B cell (primary cell): ENCODE data around the gene TP63. TPM values are rescaled to one million over a fixed set of nuclear protein-coding genes. Genes with fewer than 3 reads are reported as not detected.

ENCODE experiments used
- ATAC-seq: fragments of 200-7000 bp; cut with Tn5 transposase; one replicate; pipeline ENCODE4 v1.10.0; 2021; ENCODE audit warnings: low read depth, mild to moderate bottlenecking, moderate number of reproducible peaks, moderate library complexity
- CTCF ChIA-PET: fragments of 350-600 bp; sonication (Branson Sonifier 250); formaldehyde crosslinking; loops from one replicate; lab custom pipeline; 2021; ENCODE audit warnings: antibody characterized with exemption, inconsistent platforms; lab: Charles Lee
- POLR2A ChIA-PET: fragments of 350-600 bp; sonication (Branson Sonifier 250); formaldehyde crosslinking; loops from one replicate; lab custom pipeline; 2021; ENCODE audit warnings: antibody characterized with exemption; lab: Charles Lee
- DNase-seq: peaks from one replicate; pipeline ENCODE4 v3.0.0; 2013
- H2AFZ ChIP-seq: 2 replicates; pipeline ENCODE4 v1.6.1; 2012; ENCODE audit warnings: mild to moderate bottlenecking, low read depth, low read length; ENCODE audit not compliant: insufficient read depth, poor library complexity, severe bottlenecking
- H3K27ac ChIP-seq, 2 donors: 1 replicate in 1 of 2; 2 replicates in 1 of 2; pipeline ENCODE4 v1.5.1; 2012 to 2013; ENCODE audit warnings: low read length in 2 of 2, mild to moderate bottlenecking in 2 of 2, moderate library complexity in 1 of 2
- H3K27me3 ChIP-seq, 4 experiments: fragments of 200-600 bp in 1 of 4; sonication (generic) in 1 of 4; replicated peaks in 1 of 4; 1 replicate in 2 of 4; 2 replicates in 2 of 4; pipeline versions ENCODE4 v1.6.1 to v1.7.0; 2013 to 2016; ENCODE audit warnings: low read length in 3 of 4, mild to moderate bottlenecking in 2 of 4, mixed read lengths in 1 of 4, moderate library complexity in 1 of 4; ENCODE audit not compliant: insufficient read depth in 4 of 4, control insufficient read depth in 3 of 4; ENCODE audit errors: control extremely low read depth in 1 of 4
- H3K36me3 ChIP-seq, 2 experiments: replicated peaks in 1 of 2; 1 replicate in 1 of 2; 2 replicates in 1 of 2; pipeline versions ENCODE4 v1.6.1 to v1.7.1; 2013; ENCODE audit warnings: low read length in 1 of 2; ENCODE audit not compliant: insufficient read depth in 2 of 2, control insufficient read depth in 1 of 2; ENCODE audit errors: control extremely low read depth in 1 of 2, extremely low read depth in 1 of 2
- H3K4me1 ChIP-seq, 2 donors: fragments of 200-600 bp in 1 of 2; sonication (generic) in 1 of 2; 1 replicate in 1 of 2; 2 replicates in 1 of 2; pipeline versions ENCODE4 v1.5.1 to v1.6.1; 2013 to 2017; ENCODE audit warnings: low read length in 2 of 2; ENCODE audit not compliant: control insufficient read depth in 2 of 2, insufficient read depth in 2 of 2
- H3K4me2 ChIP-seq: replicated peaks from 2 replicates; pipeline ENCODE3; 2012; ENCODE audit warnings: mild to moderate bottlenecking, low read depth, low read length; ENCODE audit not compliant: poor library complexity, severe bottlenecking
- H3K4me3 ChIP-seq, 5 experiments: fragments of 200-600 bp in 1 of 5; sonication (generic) in 1 of 5; 1 replicate in 3 of 5; 2 replicates in 2 of 5; pipeline versions ENCODE4 v1.5.1 to v1.7.0; 2011 to 2016; ENCODE audit warnings: low read length in 4 of 5, mild to moderate bottlenecking in 4 of 5, low read depth in 2 of 5, control low read depth in 1 of 5, moderate library complexity in 1 of 5; ENCODE audit not compliant: insufficient read depth in 1 of 5; ENCODE audit errors: control extremely low read depth in 1 of 5, extremely low read depth in 1 of 5
- H3K79me2 ChIP-seq: fragments of 200-600 bp; sonication (generic); one replicate; pipeline ENCODE4 v1.6.0; 2016; ENCODE audit warnings: low read length; ENCODE audit not compliant: control insufficient read depth, insufficient read depth
- H3K9ac ChIP-seq: fragments of 200-600 bp; sonication (generic); 2 replicates; pipeline ENCODE4 v1.6.1; 2017; ENCODE audit warnings: mild to moderate bottlenecking, low read length, moderate library complexity
- H3K9me3 ChIP-seq, 3 donors: one replicate each; pipeline versions ENCODE4 v1.6.1 to v1.7.1; 2013; ENCODE audit warnings: low read length in 2 of 3; ENCODE audit not compliant: control insufficient read depth in 2 of 3, insufficient read depth in 1 of 3; ENCODE audit errors: control extremely low read depth in 1 of 3
- H4K20me1 ChIP-seq: 2 replicates; pipeline ENCODE4 v1.6.0; 2012; ENCODE audit warnings: mild to moderate bottlenecking, low read length; ENCODE audit not compliant: insufficient read depth, control insufficient read depth, poor library complexity, severe bottlenecking
- H3K27ac Mint-ChIP-seq: one replicate; pipeline ENCODE4 v1.8.0; 2021; ENCODE audit warnings: mixed read lengths
- H3K27me3 Mint-ChIP-seq: one replicate; pipeline ENCODE4 v1.8.0; 2021; ENCODE audit warnings: mixed read lengths
- H3K4me1 Mint-ChIP-seq: one replicate; pipeline ENCODE4 v1.8.0; 2021; ENCODE audit warnings: mixed read lengths
- H3K4me3 Mint-ChIP-seq: one replicate; pipeline ENCODE4 v1.8.0; 2021; ENCODE audit warnings: mixed read lengths
- H3K9me3 Mint-ChIP-seq: one replicate; pipeline ENCODE4 v1.8.0; 2022; ENCODE audit warnings: mixed read lengths; ENCODE audit not compliant: insufficient read depth
- CTCF ChIP-seq: fragments of 200-600 bp; IDR thresholded peaks from one replicate; pipeline ENCODE4 v1.8.0; 2022; ENCODE audit warnings: antibody characterized with exemption, mild to moderate bottlenecking
- EZH2 ChIP-seq: IDR thresholded peaks from 2 replicates; pipeline ENCODE4 v1.6.1; 2012; ENCODE audit warnings: borderline replicate concordance, low read depth, mild to moderate bottlenecking, moderate library complexity, low read length; ENCODE audit not compliant: insufficient read depth, poor library complexity, severe bottlenecking
- whole genome bisulfite sequencing: methylation state at CpG from one replicate; pipeline ENCODE4 v1.1.5; 2013; ENCODE audit warnings: missing lambda C conversion rate; ENCODE audit not compliant: insufficient coverage; 5-methylcytosine and 5-hydroxymethylcytosine counted together
- intact Hi-C: fragments of 100-400 bp; cut with micrococcal nuclease; formaldehyde crosslinking; loops from one replicate; pipeline ENCODE4 v1.10.0; 2022
- polyA plus RNA-seq: library from polyadenylated mRNA; depleted of rRNA; stranded (reverse); fragments of >200 nt; gene quantifications from 2 replicates; pipeline ENCODE4 v1.2.3, GENCODE V29; 2012
- total RNA-seq, 2 donors: library from RNA; stranded (reverse); fragments of 120-200 nt in 1 of 2; gene quantifications; 1 replicate in 1 of 2; 2 replicates in 1 of 2; pipeline versions ENCODE4 v1.2.3 to v1.2.4, GENCODE V29; 2013 to 2022

The TP63 gene
- total and polyA plus RNA-seq, 2 donors (not counting 1 experiment from before 2014, with no cell fraction given): 1.2 to 2.0 TPM

GRCh38 chr3:189584645-189585044 lies 46.5 kb upstream of the TP63 start:
- H3K27ac Mint-ChIP-seq: no peak overlapping the region
- ChIA-PET CTCF (no interaction called here), POLR2A (no interaction called here)
- no CpG with 5 or more reads among the region's 1 CpG for WGBS
- Histone ChIP-seq H2AFZ (no peak overlapping the region), H3K4me1 (no peaks in the 10 kb centered on the region), H4K20me1 (no peaks in the 10 kb centered on the region), H3K4me3 (no peak overlapping the region), H3K79me2 (no peaks in the 10 kb centered on the region), H3K27me3 (no peaks in the 10 kb centered on the region), H3K9ac (no peak overlapping the region), H3K9me3 (no peaks in the 10 kb centered on the region), H3K36me3 (no peaks in the 10 kb centered on the region), H3K4me2 (no peak overlapping the region), H3K27ac (no peak overlapping the region)
- H3K4me1 Mint-ChIP-seq: no peaks in the 10 kb centered on the region
- ATAC-seq (no peak), DNase-seq (no peak)
- intact Hi-C loops: no loop called here
- H3K27me3 Mint-ChIP-seq: no peaks in the 10 kb centered on the region
- TF ChIP-seq EZH2 (no peak), CTCF (no peak)
- no peak overlapping the region for H3K4me3 Mint-ChIP-seq
- H3K9me3 Mint-ChIP-seq: no peaks in the 10 kb centered on the region

GRCh38 chr3:189586941-189587663 lies 44.1 kb upstream of the TP63 start:
- H3K4me1 ChIP-seq: no peaks in the 10 kb centered on the region
- no peaks in the 10 kb centered on the region for H3K4me1 Mint-ChIP-seq
- no peak for ATAC-seq
- CTCF ChIA-PET: no interaction called here
- H3K4me3 Mint-ChIP-seq: no peak overlapping the region
- H3K27ac ChIP-seq: no peak overlapping the region
- no peak overlapping the region for H3K27ac Mint-ChIP-seq
- no peak overlapping the region for H3K4me3 ChIP-seq
- H3K27me3 ChIP-seq: no peaks in the 10 kb centered on the region
- H4K20me1 ChIP-seq: no peaks in the 10 kb centered on the region
- no peaks in the 10 kb centered on the region for H3K9me3 Mint-ChIP-seq
- no peaks in the 10 kb centered on the region for H3K36me3 ChIP-seq
- intact Hi-C loops: no loop called here
- H3K27me3 Mint-ChIP-seq: no peaks in the 10 kb centered on the region
- H3K9me3 ChIP-seq: no peaks in the 10 kb centered on the region
- H3K79me2 ChIP-seq: no peaks in the 10 kb centered on the region
- H2AFZ ChIP-seq: no peak overlapping the region
- POLR2A ChIA-PET: no interaction called here
- no peak overlapping the region for H3K9ac ChIP-seq
- 79% methylated on average over 3 of the region's 7 CpGs for WGBS
- no peak overlapping the region for H3K4me2 ChIP-seq
- TF ChIP-seq EZH2: no peak
- TF ChIP-seq CTCF: no peak
- DNase-seq: no peak
